H1 (cell line): ENCODE measurements around the gene GABRG3. TPM values are rescaled to one million over a fixed set of nuclear protein-coding genes. Genes with fewer than 3 reads are reported as not detected.

Source experiments
- CTCF ChIA-PET: fragments of 300-600 bp; sonication (Branson Sonifier 250); formaldehyde crosslinking; loops from one replicate; lab custom pipeline; 2021; ENCODE audit not compliant: partially characterized antibody; lab: Charles Lee
- POLR2A ChIA-PET: fragments of 300-600 bp; sonication (Branson Sonifier 250); formaldehyde crosslinking; loops from one replicate; lab custom pipeline; 2021; ENCODE audit warnings: inconsistent platforms; ENCODE audit not compliant: partially characterized antibody; lab: Charles Lee
- DNase-seq, 2 experiments: peaks; one replicate each; pipeline versions ENCODE4 v3.0.0 to v3.0.0-alpha.2; 2010 to 2022; ENCODE audit warnings: low spot score in 2 of 2, low read depth in 1 of 2, mixed read lengths in 1 of 2
- FAIRE-seq: peaks from 2 replicates; lab custom pipeline; 2011; peaks lifted over from hg19 to GRCh38; lab: Jason Lieb, UNC
- H2AFZ ChIP-seq: 2 replicates; pipeline ENCODE4 v1.8.1; 2012; ENCODE audit warnings: low read length, inconsistent platforms
- H2AK5ac ChIP-seq: 2 replicates; pipeline ENCODE4 v1.6.1; 2013; ENCODE audit warnings: low read depth, low read length
- H2BK120ac ChIP-seq: replicated peaks from 2 replicates; pipeline ENCODE3; 2013; ENCODE audit warnings: low read depth, low read length, inconsistent platforms
- H2BK12ac ChIP-seq: 2 replicates; pipeline ENCODE4 v1.6.1; 2013; ENCODE audit warnings: low read depth, low read length
- H2BK15ac ChIP-seq: 2 replicates; pipeline ENCODE4 v1.6.1; 2013; ENCODE audit warnings: low read length
- H2BK20ac ChIP-seq: 2 replicates; pipeline ENCODE4 v1.6.1; 2013; ENCODE audit warnings: low read length
- H2BK5ac ChIP-seq: 2 replicates; pipeline ENCODE4 v1.6.1; 2013; ENCODE audit warnings: low read depth, low read length
- H3K14ac ChIP-seq: 2 replicates; pipeline ENCODE4 v1.6.1; 2013; ENCODE audit warnings: inconsistent platforms; ENCODE audit not compliant: insufficient read length
- H3K18ac ChIP-seq: 2 replicates; pipeline ENCODE4 v1.6.1; 2013; ENCODE audit warnings: low read length; ENCODE audit errors: extremely low read depth
- H3K23ac ChIP-seq: 2 replicates; pipeline ENCODE4 v1.6.1; 2013; ENCODE audit warnings: inconsistent platforms; ENCODE audit not compliant: insufficient read length
- H3K23me2 ChIP-seq: 2 replicates; pipeline ENCODE4 v1.6.1; 2013; ENCODE audit warnings: low read depth, low read length
- H3K27ac ChIP-seq: 2 replicates; pipeline ENCODE4 v1.6.1; 2011; ENCODE audit warnings: low read depth, low read length, inconsistent platforms
- H3K27me3 ChIP-seq, 4 experiments: replicated peaks in 1 of 4; 1 replicate in 1 of 4; 2 replicates in 3 of 4; pipeline versions ENCODE4 v1.6.1 to v1.8.1; 2011 to 2013; ENCODE audit warnings: low read length in 3 of 4, mild to moderate bottlenecking in 3 of 4, inconsistent platforms in 2 of 4, mixed read lengths in 2 of 4, moderate library complexity in 1 of 4; ENCODE audit not compliant: control insufficient read depth in 3 of 4, insufficient read depth in 3 of 4; ENCODE audit errors: extremely low read depth in 1 of 4
- H3K36me3 ChIP-seq, 4 experiments: 2 replicates each; pipeline versions ENCODE4 v1.6.1 to v1.8.1; 2011 to 2013; ENCODE audit warnings: mild to moderate bottlenecking in 4 of 4, low read length in 3 of 4, moderate library complexity in 2 of 4, control low read depth in 1 of 4, inconsistent platforms in 1 of 4; ENCODE audit not compliant: insufficient read depth in 4 of 4, control insufficient read depth in 2 of 4
- H3K4ac ChIP-seq: replicated peaks from 2 replicates; pipeline ENCODE3; 2013; ENCODE audit warnings: low read length, low read depth, mixed read lengths, inconsistent platforms; ENCODE audit not compliant: insufficient read length
- H3K4me1 ChIP-seq, 4 experiments: replicated peaks in 1 of 4; 1 replicate in 1 of 4; 2 replicates in 3 of 4; pipeline versions ENCODE4 v1.6.1 to v1.8.1; 2011 to 2013; ENCODE audit warnings: low read length in 3 of 4, inconsistent platforms in 2 of 4, mixed read lengths in 1 of 4; ENCODE audit not compliant: insufficient read depth in 4 of 4, control insufficient read depth in 3 of 4
- H3K4me2 ChIP-seq, 2 experiments: 2 replicates each; pipeline versions ENCODE4 v1.6.1 to v1.8.1; 2011 to 2013; ENCODE audit warnings: low read depth in 2 of 2, low read length in 2 of 2, control low read depth in 1 of 2, inconsistent platforms in 1 of 2, mild to moderate bottlenecking in 1 of 2; ENCODE audit not compliant: insufficient read depth in 1 of 2
- H3K4me3 ChIP-seq, 4 experiments: fragments of 200-600, 300-600 bp in 1 of 4; sonication (generic), shearing (Covaris generic), sonication (Bioruptor Twin) in 1 of 4; 2 replicates each; pipeline versions ENCODE4 v1.5.1 to v1.8.1; 2011 to 2016; ENCODE audit warnings: low read length in 4 of 4, low read depth in 3 of 4, control low read depth in 2 of 4, inconsistent platforms in 2 of 4, mild to moderate bottlenecking in 2 of 4, mixed read lengths in 1 of 4, moderate library complexity in 1 of 4; ENCODE audit not compliant: insufficient read depth in 2 of 4; ENCODE audit errors: extremely low read depth in 1 of 4
- H3K56ac ChIP-seq: replicated peaks from 2 replicates; pipeline ENCODE3; 2013; ENCODE audit warnings: low read depth, mild to moderate bottlenecking, mixed read lengths, low read length, inconsistent platforms; ENCODE audit not compliant: insufficient read length
- H3K79me1 ChIP-seq: 2 replicates; pipeline ENCODE4 v1.6.1; 2013; ENCODE audit warnings: low read depth, low read length, control low read depth
- H3K79me2 ChIP-seq, 2 experiments: 2 replicates each; pipeline versions ENCODE4 v1.6.1 to v1.8.1; 2012 to 2013; ENCODE audit warnings: low read length in 2 of 2, mild to moderate bottlenecking in 2 of 2, inconsistent platforms in 1 of 2; ENCODE audit not compliant: insufficient read depth in 2 of 2, control insufficient read depth in 1 of 2
- H3K9ac ChIP-seq, 4 experiments: replicated peaks in 1 of 4; 1 replicate in 1 of 4; 2 replicates in 3 of 4; pipeline versions ENCODE4 v1.6.1 to v1.8.1; 2011 to 2013; ENCODE audit warnings: low read depth in 3 of 4, low read length in 3 of 4, control low read depth in 2 of 4, mild to moderate bottlenecking in 2 of 4, moderate library complexity in 2 of 4, inconsistent platforms in 1 of 4; ENCODE audit errors: extremely low read depth in 1 of 4
- H3K9me3 ChIP-seq, 2 experiments: 2 replicates each; pipeline versions ENCODE4 v1.6.1 to v1.8.1; 2012 to 2013; ENCODE audit warnings: mild to moderate bottlenecking in 2 of 2, moderate library complexity in 2 of 2, control low read depth in 1 of 2, inconsistent platforms in 1 of 2, low read depth in 1 of 2, low read length in 1 of 2, mixed read lengths in 1 of 2; ENCODE audit not compliant: insufficient read depth in 2 of 2
- H4K20me1 ChIP-seq, 2 experiments: replicated peaks in 1 of 2; 2 replicates each; pipeline versions ENCODE3 to v1.8.1; 2011 to 2013; ENCODE audit warnings: inconsistent platforms in 2 of 2, low read length in 2 of 2, mild to moderate bottlenecking in 1 of 2; ENCODE audit not compliant: insufficient read depth in 2 of 2, control insufficient read depth in 1 of 2
- H4K5ac ChIP-seq: 2 replicates; pipeline ENCODE4 v1.6.1; 2013; ENCODE audit warnings: low read length, low read depth, mixed read lengths, inconsistent platforms; ENCODE audit not compliant: insufficient read length
- H4K8ac ChIP-seq: 2 replicates; pipeline ENCODE4 v1.8.0; 2013; ENCODE audit warnings: mild to moderate bottlenecking, moderate library complexity, low read length, inconsistent platforms; ENCODE audit not compliant: insufficient read depth; ENCODE audit errors: extremely low read depth
- H4K91ac ChIP-seq: replicated peaks from 2 replicates; pipeline ENCODE3; 2013; ENCODE audit warnings: low read length, mixed read lengths, inconsistent platforms; ENCODE audit not compliant: insufficient read length
- BRCA1 ChIP-seq: IDR thresholded peaks from 2 replicates; pipeline ENCODE4 v1.6.1; 2012; ENCODE audit warnings: low read depth, low read length, improper control_type of control experiment
- CBX8 ChIP-seq: fragments of 300-800, 300-1000 bp; sonication (generic); IDR thresholded peaks from 2 replicates; pipeline ENCODE4 v1.7.1; 2016; ENCODE audit warnings: low read depth, low read length, borderline replicate concordance
- JUN ChIP-seq: IDR thresholded peaks from 2 replicates; pipeline ENCODE4 v1.6.1; 2011; ENCODE audit warnings: low read depth, mild to moderate bottlenecking, improper control_type of control experiment, low read length
- MAFK ChIP-seq: IDR thresholded peaks from 2 replicates; pipeline ENCODE4 v1.6.1; 2012; ENCODE audit warnings: low read depth, mild to moderate bottlenecking, improper control_type of control experiment, low read length
- SIRT6 ChIP-seq: IDR thresholded peaks from one replicate; pipeline ENCODE4 v1.7.1; 2012; ENCODE audit warnings: low read length, inconsistent platforms
- SP4 ChIP-seq: IDR thresholded peaks from 2 replicates; pipeline ENCODE4 v1.6.1; 2012; ENCODE audit warnings: low read length, inconsistent platforms
- TCF12 ChIP-seq: IDR thresholded peaks from 2 replicates; pipeline ENCODE4 v1.6.1; 2011; ENCODE audit warnings: low read depth, mild to moderate bottlenecking, low read length
- WGBS, 2 experiments: shearing (Covaris generic) in 1 of 2; methylation state at CpG; one replicate each; pipeline versions ENCODE4 v1.1.6 to v1.1.7; 2013 to 2015; ENCODE audit warnings: low lambda C conversion rate in 2 of 2, mixed read lengths in 2 of 2, inconsistent platforms in 1 of 2, low coverage in 1 of 2, missing lambda C conversion rate in 1 of 2; ENCODE audit not compliant: insufficient replicate concordance in 2 of 2, insufficient coverage in 1 of 2, insufficient read length in 1 of 2; ENCODE audit errors: extremely low coverage in 1 of 2, missing lambda C conversion rate in 1 of 2; 5-methylcytosine and 5-hydroxymethylcytosine counted together
- polyA plus RNA-seq, 7 experiments: library from polyadenylated mRNA; depleted of rRNA in 3 of 7; stranded (reverse) in 5 of 7; unstranded in 2 of 7; fragments of >200 nt in 5 of 7; fragments of 200-250 nt in 2 of 7; gene quantifications; 1 replicate in 5 of 7; 2 replicates in 1 of 7; 4 replicates in 1 of 7; pipeline versions ENCODE4 v1.2.1 to v1.2.3, GENCODE V29; 2011 to 2013; ENCODE audit warnings: missing spikeins in 2 of 7, mixed read lengths in 2 of 7
- total RNA-seq: library from RNA; stranded (reverse); fragmentation: NEBNext Ultra II Directional; extraction: Animal tissue kit (Norgen Biotek cat#: 25700); gene quantifications from 2 replicates; pipeline ENCODE4 v1.2.1, GENCODE V29; 2021

Gene GABRG3
- total and polyA plus RNA-seq, 2 of the 8 experiments (the other 6 are each of a cell fraction or from before 2014, with no cell fraction given): 0.17 to 0.80 TPM

GRCh38 chr15:27088584-27089232 lies 117.7 kb downstream of the GABRG3 start:
- Histone ChIP-seq H3K14ac (no peak overlapping the region), H3K4me3 (no peak overlapping the region), H2BK12ac (no peak overlapping the region), H2BK20ac (no peak overlapping the region), H3K4me1 (peaks cover 0 to 8% (median 5%) of the 10 kb centered on the region in 4 experiments; a peak in 4 of 7 replicates), H3K4me2 (no peak overlapping the region), H2AK5ac (no peak overlapping the region), H3K18ac (no peak overlapping the region), H2BK15ac (no peak overlapping the region), H3K23ac (no peak overlapping the region), H3K79me2 (no peaks in the 10 kb centered on the region), H2BK5ac (no peak overlapping the region), H3K56ac (no peak overlapping the region), H4K20me1 (peaks cover 0 to 5% of the 10 kb centered on the region in 2 experiments), H2BK120ac (no peak overlapping the region), H3K9me3 (peaks cover 3 to 6% of the 10 kb centered on the region in 2 experiments; a peak in 2 of 4 replicates), H3K9ac (no peak overlapping the region), H2AFZ (no peak overlapping the region), H4K5ac (no peak overlapping the region), H3K23me2 (peaks cover 6% of the 10 kb centered on the region), H4K8ac (no peak overlapping the region), H3K27ac (no peak overlapping the region), H3K36me3 (no peaks in the 10 kb centered on the region), H3K4ac (no peak overlapping the region), H3K27me3 (no peaks in the 10 kb centered on the region; a peak in 1 of 7 replicates), H3K79me1 (no peaks in the 10 kb centered on the region), H4K91ac (no peak overlapping the region)
- FAIRE-seq (no peak), DNase-seq (no peak)
- ChIA-PET CTCF (no interaction called here), POLR2A (no interaction called here)
- WGBS, 2 experiments: 95% methylated on average over 20 of the region's 21 CpGs; no CpG with 5 or more reads in 1 of the 2 experiments
- TF ChIP-seq SIRT6 (no peak), MAFK (no peak), JUN (no peak), SP4 (no peak), CBX8 (no peak), BRCA1 (no peak), TCF12 (no peak)
